ENCODE data around the gene ANKRD55.

Gene ANKRD55

DNA sequence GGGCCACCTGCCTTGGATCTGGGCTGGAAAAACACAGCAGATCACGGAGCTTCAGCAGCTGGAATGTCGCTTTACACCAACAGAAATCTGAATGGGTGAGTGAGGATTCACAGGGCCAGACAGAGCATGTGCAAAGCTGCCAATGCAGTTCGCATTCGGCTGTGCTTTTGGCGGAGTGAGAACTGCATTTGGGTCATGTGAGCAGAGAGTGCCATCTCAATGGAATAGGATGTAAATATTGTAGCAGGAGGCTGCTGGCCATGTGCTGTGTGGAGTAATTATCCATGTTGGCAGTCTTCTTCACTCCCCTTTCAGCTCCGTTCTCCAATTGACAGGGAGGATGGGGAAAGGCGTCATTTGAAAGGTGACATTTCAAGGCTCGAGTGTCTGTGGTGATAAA, at the start of gene ANKRD55:
TSS of gene ANKRD55 (minus strand) at position 101 of the 400 bp plus-strand sequence. CDS start 417 bp downstream, outside the sequence.
- in situ Hi-C loops (cut with HindIII; ENCODE audit: low sequenced_read_pairs) = no loop called here

GRCh38 chr5:56282216-56282615, 49.1 kb upstream of the ANKRD55 start:
- in situ Hi-C loops (cut with HindIII; ENCODE audit: low sequenced_read_pairs) = no loop called here

- in situ Hi-C loops (cut with HindIII; ENCODE audit: low sequenced_read_pairs) = no loop called here
Measured at GRCh38 chr5:56281489-56282165, 48.5 kb upstream of the ANKRD55 start.

- in situ Hi-C loops (cut with HindIII; ENCODE audit: low sequenced_read_pairs) = no loop called here
Measured at GRCh38 chr5:56279979-56280378, 46.8 kb upstream of the ANKRD55 start.

GRCh38 chr5:56279291-56279690, 46.2 kb upstream of the ANKRD55 start:
- in situ Hi-C loops (cut with HindIII; ENCODE audit: low sequenced_read_pairs) = no loop called here

DNA sequence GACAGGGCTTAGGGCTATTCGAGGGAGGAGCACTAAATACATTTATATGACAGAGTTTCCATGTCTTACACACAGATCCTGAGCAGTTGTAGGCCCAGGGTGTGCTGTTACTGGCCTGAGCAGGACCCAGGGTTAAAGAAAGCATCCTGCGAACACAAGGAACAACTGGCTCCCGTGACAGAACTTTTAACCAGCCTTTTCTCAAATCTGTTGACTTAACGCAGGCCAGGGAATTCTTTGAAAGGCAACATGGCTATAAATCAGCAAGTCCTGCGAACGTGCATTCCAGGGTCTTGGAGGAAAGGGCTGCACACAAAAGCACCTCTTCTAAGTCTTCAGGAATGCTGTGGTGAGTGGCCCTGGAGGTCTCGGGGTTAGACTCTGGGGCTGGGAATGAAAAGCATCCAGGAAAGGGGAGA, 45.2 kb upstream of the ANKRD55 start:
- in situ Hi-C loops (cut with HindIII; ENCODE audit: low sequenced_read_pairs) = no loop called here

DNA sequence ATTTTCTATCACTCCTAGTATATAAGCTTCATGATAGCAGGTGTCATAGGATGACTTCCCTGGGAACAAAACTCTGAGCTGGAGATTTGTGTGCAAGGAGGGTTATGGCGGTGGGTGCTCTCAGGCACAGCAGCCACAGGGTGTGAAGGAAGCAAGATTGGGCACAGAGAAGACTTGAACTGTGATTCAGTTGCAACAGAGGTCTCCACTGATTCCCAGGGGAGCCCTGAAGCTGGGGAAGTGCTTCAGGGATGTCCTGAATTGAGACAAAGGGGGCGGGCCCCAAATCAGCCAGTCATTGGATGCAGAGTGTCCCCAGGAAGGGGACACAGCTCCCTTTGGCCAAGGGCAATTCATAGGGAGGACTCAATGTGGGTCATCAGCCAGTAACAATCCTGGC, 44.4 kb upstream of the ANKRD55 start:
- in situ Hi-C loops (cut with HindIII; ENCODE audit: low sequenced_read_pairs) = no loop called here

- in situ Hi-C loops (cut with HindIII; ENCODE audit: low sequenced_read_pairs) = loop anchor here (25.0 kb wide), 1 partner anchor 989 kb away; no protein-coding TSS in a partner anchor
Measured at GRCh38 chr5:56273376-56273955, 40.3 kb upstream of the ANKRD55 start.

- in situ Hi-C loops (cut with HindIII; ENCODE audit: low sequenced_read_pairs) = loop anchor here (25.0 kb wide), 1 partner anchor 990 kb away; no protein-coding TSS in a partner anchor
Measured at GRCh38 chr5:56272765-56273164, 39.6 kb upstream of the ANKRD55 start.

- in situ Hi-C loops (cut with HindIII; ENCODE audit: low sequenced_read_pairs) = loop anchor here (25.0 kb wide), 1 partner anchor 992 kb away; no protein-coding TSS in a partner anchor
Measured at GRCh38 chr5:56270568-56271392, 37.6 kb upstream of the ANKRD55 start.

- in situ Hi-C loops (cut with HindIII; ENCODE audit: low sequenced_read_pairs) = loop anchor here (25.0 kb wide), 1 partner anchor 992 kb away; no protein-coding TSS in a partner anchor
Measured at GRCh38 chr5:56270058-56270457, 36.9 kb upstream of the ANKRD55 start.

DNA sequence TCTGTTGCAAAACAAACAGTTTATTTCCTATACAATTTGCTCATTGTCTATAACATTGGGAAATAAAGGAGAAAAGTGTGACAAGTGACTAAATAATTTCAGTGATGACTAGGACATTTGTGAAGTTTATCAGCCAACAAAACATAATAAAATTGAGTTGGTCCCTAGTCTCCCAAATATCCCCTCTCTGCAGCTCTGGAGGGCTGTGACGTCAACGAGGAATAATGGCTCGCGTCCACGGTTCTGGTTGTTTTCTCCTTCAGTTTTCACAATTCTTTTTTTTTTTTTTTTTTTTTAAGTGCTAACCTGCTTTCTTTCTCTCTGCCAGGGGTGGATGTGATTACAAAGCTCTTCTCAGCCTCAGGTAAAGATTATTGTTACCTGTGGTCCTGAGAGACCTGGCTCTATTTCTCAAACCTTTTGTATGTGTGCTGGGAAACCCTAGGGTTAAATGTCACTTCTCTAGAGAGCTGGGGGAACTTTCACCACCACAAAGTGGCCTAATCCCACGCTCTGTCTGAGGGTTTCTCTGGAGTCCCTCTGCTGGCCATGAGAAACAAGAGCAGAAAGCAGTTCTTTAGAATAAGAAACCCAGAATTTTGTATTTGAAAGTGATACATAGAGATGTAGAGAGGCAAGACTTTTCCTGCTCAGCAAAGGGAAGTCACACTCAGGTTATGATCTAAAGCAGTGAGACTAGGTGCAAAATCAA, 36.2 kb upstream of the ANKRD55 start:
- in situ Hi-C loops (cut with HindIII; ENCODE audit: low sequenced_read_pairs) = loop anchor here (10.0 to 25.0 kb wide), 2 partner anchors 585 to 993 kb away; no protein-coding TSS in a partner anchor

- in situ Hi-C loops (cut with HindIII; ENCODE audit: low sequenced_read_pairs) = loop anchor here (10.0 to 25.0 kb wide), 2 partner anchors 586 to 994 kb away; no protein-coding TSS in a partner anchor
Measured at GRCh38 chr5:56268707-56269106, 35.6 kb upstream of the ANKRD55 start.

GRCh38 chr5:56267856-56268255, 34.7 kb upstream of the ANKRD55 start:
- in situ Hi-C loops (cut with HindIII; ENCODE audit: low sequenced_read_pairs) = loop anchor here (10.0 to 25.0 kb wide), 2 partner anchors 587 to 994 kb away; no protein-coding TSS in a partner anchor

GRCh38 chr5:56264417-56265025, 31.4 kb upstream of the ANKRD55 start:
- in situ Hi-C loops (cut with HindIII; ENCODE audit: low sequenced_read_pairs) = loop anchor here (10.0 to 25.0 kb wide), 2 partner anchors 590 to 998 kb away; no protein-coding TSS in a partner anchor

- in situ Hi-C loops (cut with HindIII; ENCODE audit: low sequenced_read_pairs) = loop anchor here (10.0 to 25.0 kb wide), 2 partner anchors 593 to 1000 kb away; no protein-coding TSS in a partner anchor
Measured at GRCh38 chr5:56262279-56262678, 29.1 kb upstream of the ANKRD55 start.

DNA sequence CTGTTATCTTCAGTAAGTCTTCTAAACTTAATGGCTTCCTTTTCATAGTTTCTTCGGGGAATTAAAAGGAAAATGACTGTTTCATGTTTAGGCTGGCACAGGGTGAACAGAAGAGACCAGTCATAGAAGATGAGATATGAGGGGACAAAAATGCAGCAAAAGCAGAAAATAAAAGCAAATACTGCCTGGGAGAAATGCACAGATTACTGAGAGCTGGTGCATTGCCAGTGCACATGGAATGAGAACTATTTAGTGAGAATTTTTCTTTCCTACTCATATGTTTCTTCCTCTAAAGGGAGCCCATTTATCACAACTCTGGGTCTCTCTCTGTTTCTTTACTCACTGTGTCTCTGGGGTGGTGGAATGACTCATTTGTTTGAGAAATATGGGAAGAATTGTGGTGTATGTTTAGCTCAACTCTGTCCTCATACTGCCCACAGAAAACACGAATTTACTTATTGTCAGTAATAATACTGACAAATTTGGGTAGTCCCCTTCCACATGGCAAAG, 25.9 kb upstream of the ANKRD55 start:
- in situ Hi-C loops (cut with HindIII; ENCODE audit: low sequenced_read_pairs) = loop anchor here (25.0 kb wide), 1 partner anchor 1003 kb away; no protein-coding TSS in a partner anchor

DNA sequence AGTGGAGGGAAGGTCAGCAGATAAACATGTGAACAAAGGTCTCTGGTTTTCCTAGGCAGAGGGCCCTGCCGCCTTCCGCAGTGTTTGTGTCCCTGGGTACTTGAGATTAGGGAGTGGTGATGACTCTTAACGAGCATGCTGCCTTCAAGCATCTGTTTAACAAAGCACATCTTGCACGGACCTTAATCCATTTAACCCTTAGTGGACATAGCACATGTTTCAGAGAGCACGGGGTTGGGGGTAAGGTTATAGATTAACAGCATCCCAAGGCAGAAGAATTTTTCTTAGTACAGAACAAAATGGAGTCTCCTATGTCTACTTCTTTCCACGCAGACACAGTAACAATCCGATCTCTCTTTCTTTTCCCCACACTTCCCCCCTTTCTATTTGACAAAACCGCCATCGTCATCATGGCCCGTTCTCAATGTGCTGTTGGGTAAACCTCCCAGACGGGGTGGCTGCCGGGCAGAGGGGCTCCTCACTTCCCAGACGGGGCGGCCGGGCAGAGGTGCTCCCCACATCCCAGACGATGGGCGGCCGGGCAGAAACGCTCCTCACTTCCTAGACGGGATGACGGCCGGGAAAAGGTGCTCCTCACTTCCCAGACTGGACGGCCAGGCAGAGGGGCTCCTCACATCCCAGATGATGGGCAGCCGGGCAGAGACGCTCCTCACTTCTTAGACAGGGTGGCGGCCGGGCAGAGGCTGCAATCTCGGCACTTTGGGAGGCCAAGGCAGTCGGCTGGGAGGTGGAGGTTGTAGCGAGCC, 24.8 kb upstream of the ANKRD55 start:
- in situ Hi-C loops (cut with HindIII; ENCODE audit: low sequenced_read_pairs) = loop anchor here (25.0 kb wide), 1 partner anchor 1004 kb away; no protein-coding TSS in a partner anchor

GRCh38 chr5:56257010-56257409, 23.9 kb upstream of the ANKRD55 start:
- in situ Hi-C loops (cut with HindIII; ENCODE audit: low sequenced_read_pairs) = loop anchor here (25.0 kb wide), 1 partner anchor 1005 kb away; no protein-coding TSS in a partner anchor
